Tibial nerve (tissue), 4 donors: ENCODE data around the gene LRRC4C. TPM values are rescaled to one million over a fixed set of nuclear protein-coding genes. Genes with fewer than 3 reads are reported as not detected.

ENCODE experiments used
- DNase-seq, 2 donors: peaks; one replicate each; pipeline ENCODE4 v3.0.0-alpha.2; 2019; ENCODE audit warnings: low spot score in 2 of 2
- H3K27ac ChIP-seq, 4 donors: fragments of 200-600 bp; sonication (generic) in 3 of 4; one replicate each; pipeline ENCODE4 v1.5.1; 2017 to 2019; ENCODE audit warnings: mild to moderate bottlenecking in 1 of 4
- H3K27me3 ChIP-seq, 2 donors: fragments of 200-600 bp; sonication (generic) in 1 of 2; one replicate each; pipeline versions ENCODE4 v1.5.1 to v1.6.0; 2017 to 2019
- H3K36me3 ChIP-seq, 3 donors: fragments of 200-600 bp; sonication (generic); one replicate each; pipeline ENCODE4 v1.5.1; 2018 to 2019
- H3K4me1 ChIP-seq, 4 donors: fragments of 200-600 bp; sonication (generic) in 3 of 4; one replicate each; pipeline ENCODE4 v1.5.1; 2017 to 2019
- H3K4me3 ChIP-seq, 4 donors: fragments of 200-600 bp; sonication (generic) in 3 of 4; one replicate each; pipeline ENCODE4 v1.5.1; 2017 to 2019; ENCODE audit warnings: mild to moderate bottlenecking in 1 of 4, moderate library complexity in 1 of 4
- H3K9me3 ChIP-seq, 4 donors: fragments of 200-600 bp; sonication (generic) in 3 of 4; one replicate each; pipeline ENCODE4 v1.5.1; 2017 to 2019
- EP300 ChIP-seq, 2 donors: sonication (generic); formaldehyde crosslinking; IDR thresholded peaks; one replicate each; pipeline ENCODE4 v1.6.1; 2017; ENCODE audit warnings: antibody characterized with exemption in 2 of 2, mild to moderate bottlenecking in 1 of 2
- POLR2A ChIP-seq, 2 donors: fragments of 450-650 bp; IDR thresholded peaks; one replicate each; pipeline ENCODE4 v1.6.1; 2017; ENCODE audit warnings: antibody characterized with exemption in 2 of 2, mild to moderate bottlenecking in 2 of 2, moderate library complexity in 2 of 2
- WGBS, 2 donors: methylation state at CpG; one replicate each; pipeline ENCODE4 v1.1.5; 2018; 5-methylcytosine and 5-hydroxymethylcytosine counted together
- total RNA-seq, 4 donors: library from RNA; depleted of rRNA; stranded (reverse); fragments of >200 nt; gene quantifications; one replicate each; pipeline ENCODE4 v1.1.0, GENCODE V29; 2016
- TF ChIP-seq, protein P1 (sequence below), 5 experiments: fragments of 200-600 bp in 3 of 5; fragments of 450-650 bp in 2 of 5; sonication (generic) in 3 of 5; IDR thresholded peaks; one replicate each; pipeline ENCODE4 v1.5.1; 2016 to 2019; ENCODE audit warnings: antibody characterized with exemption in 5 of 5, mild to moderate bottlenecking in 3 of 5, moderate library complexity in 2 of 5

LRRC4C gene
- total RNA-seq, 4 donors from 2014 or later, result 7.1 to 15.7 (median 8.4) TPM

DNA sequence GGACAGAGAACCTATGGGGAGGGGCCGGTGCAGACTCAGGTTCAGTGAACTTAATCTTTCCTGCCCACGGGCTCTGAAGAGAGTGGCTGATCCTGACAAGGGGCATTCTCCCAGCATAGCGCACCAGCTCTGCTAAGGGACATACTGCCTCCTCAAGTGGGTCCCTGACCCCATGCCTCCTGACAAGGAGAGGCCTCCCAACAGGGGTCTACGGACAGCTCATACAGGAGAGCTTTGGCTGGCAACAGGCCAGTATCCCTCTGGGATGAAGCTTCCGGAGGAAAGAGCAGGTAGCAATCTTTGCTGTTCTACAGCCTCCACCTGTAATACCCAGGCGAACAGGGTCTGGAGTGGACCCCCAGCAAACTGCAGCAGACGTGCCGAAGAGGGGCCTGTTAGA lies 394.0 kb downstream of the LRRC4C start:
- Histone ChIP-seq H3K9me3 (peaks cover 0 to 32% (median 0%) of the 10 kb centered on the region in 4 donors), H3K4me1 (no peaks in the 10 kb centered on the region), H3K4me3 (no peak overlapping the region), H3K27ac (no peak overlapping the region), H3K36me3 (no peaks in the 10 kb centered on the region), H3K27me3 (no peaks in the 10 kb centered on the region)
- no peak for DNase-seq
- WGBS, 2 donors, result 70 to 78% methylated on average over 7 to 8 of the region's 8 CpGs
- TF ChIP-seq, protein P1, sequence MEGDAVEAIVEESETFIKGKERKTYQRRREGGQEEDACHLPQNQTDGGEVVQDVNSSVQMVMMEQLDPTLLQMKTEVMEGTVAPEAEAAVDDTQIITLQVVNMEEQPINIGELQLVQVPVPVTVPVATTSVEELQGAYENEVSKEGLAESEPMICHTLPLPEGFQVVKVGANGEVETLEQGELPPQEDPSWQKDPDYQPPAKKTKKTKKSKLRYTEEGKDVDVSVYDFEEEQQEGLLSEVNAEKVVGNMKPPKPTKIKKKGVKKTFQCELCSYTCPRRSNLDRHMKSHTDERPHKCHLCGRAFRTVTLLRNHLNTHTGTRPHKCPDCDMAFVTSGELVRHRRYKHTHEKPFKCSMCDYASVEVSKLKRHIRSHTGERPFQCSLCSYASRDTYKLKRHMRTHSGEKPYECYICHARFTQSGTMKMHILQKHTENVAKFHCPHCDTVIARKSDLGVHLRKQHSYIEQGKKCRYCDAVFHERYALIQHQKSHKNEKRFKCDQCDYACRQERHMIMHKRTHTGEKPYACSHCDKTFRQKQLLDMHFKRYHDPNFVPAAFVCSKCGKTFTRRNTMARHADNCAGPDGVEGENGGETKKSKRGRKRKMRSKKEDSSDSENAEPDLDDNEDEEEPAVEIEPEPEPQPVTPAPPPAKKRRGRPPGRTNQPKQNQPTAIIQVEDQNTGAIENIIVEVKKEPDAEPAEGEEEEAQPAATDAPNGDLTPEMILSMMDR (IDR thresholded peaks at IDR 0.05), result no peak
- no peak for TF ChIP-seq POLR2A (IDR thresholded peaks at IDR 0.05)
- no peak for TF ChIP-seq EP300 (IDR thresholded peaks at IDR 0.05)

GRCh38 chr11:41058138-41058537 lies 401.3 kb downstream of the LRRC4C start:
- Histone ChIP-seq H3K27ac (no peak overlapping the region), H3K4me1 (no peaks in the 10 kb centered on the region), H3K9me3 (no peaks in the 10 kb centered on the region), H3K4me3 (no peak overlapping the region), H3K27me3 (no peaks in the 10 kb centered on the region), H3K36me3 (no peaks in the 10 kb centered on the region)
- no peak for DNase-seq
- WGBS, 2 donors, result 86 to 100% methylated on average over 2 to 4 of the region's 5 CpGs
- TF ChIP-seq POLR2A (IDR thresholded peaks at IDR 0.05) (no peak), EP300 (IDR thresholded peaks at IDR 0.05) (no peak)
- TF ChIP-seq, protein P1 (IDR thresholded peaks at IDR 0.05), result no peak

GRCh38 chr11:41056892-41057569 lies 402.4 kb downstream of the LRRC4C start:
- H3K4me3 ChIP-seq, result no peak overlapping the region
- H3K27me3 ChIP-seq, result no peaks in the 10 kb centered on the region
- no peak overlapping the region for H3K27ac ChIP-seq
- DNase-seq, result no peak
- H3K4me1 ChIP-seq, result no peaks in the 10 kb centered on the region
- 81 to 90% methylated on average over 11 of the region's 11 CpGs for WGBS, 2 donors
- no peaks in the 10 kb centered on the region for H3K36me3 ChIP-seq
- TF ChIP-seq EP300 (IDR thresholded peaks at IDR 0.05) (no peak), POLR2A (IDR thresholded peaks at IDR 0.05) (no peak)
- TF ChIP-seq, protein P1 (IDR thresholded peaks at IDR 0.05), result no peak
- H3K9me3 ChIP-seq, result no peaks in the 10 kb centered on the region

- Histone ChIP-seq H3K4me1 (no peaks in the 10 kb centered on the region), H3K36me3 (no peaks in the 10 kb centered on the region), H3K27me3 (no peaks in the 10 kb centered on the region), H3K4me3 (no peak overlapping the region), H3K27ac (no peak overlapping the region), H3K9me3 (no peaks in the 10 kb centered on the region)
- TF ChIP-seq POLR2A (IDR thresholded peaks at IDR 0.05), result no peak
- no peak for TF ChIP-seq EP300 (IDR thresholded peaks at IDR 0.05)
- TF ChIP-seq, protein P1 (IDR thresholded peaks at IDR 0.05), result no peak
- no peak for DNase-seq
Observed at GRCh38 chr11:41053894-41054293, 405.6 kb downstream of the LRRC4C start.

DNA sequence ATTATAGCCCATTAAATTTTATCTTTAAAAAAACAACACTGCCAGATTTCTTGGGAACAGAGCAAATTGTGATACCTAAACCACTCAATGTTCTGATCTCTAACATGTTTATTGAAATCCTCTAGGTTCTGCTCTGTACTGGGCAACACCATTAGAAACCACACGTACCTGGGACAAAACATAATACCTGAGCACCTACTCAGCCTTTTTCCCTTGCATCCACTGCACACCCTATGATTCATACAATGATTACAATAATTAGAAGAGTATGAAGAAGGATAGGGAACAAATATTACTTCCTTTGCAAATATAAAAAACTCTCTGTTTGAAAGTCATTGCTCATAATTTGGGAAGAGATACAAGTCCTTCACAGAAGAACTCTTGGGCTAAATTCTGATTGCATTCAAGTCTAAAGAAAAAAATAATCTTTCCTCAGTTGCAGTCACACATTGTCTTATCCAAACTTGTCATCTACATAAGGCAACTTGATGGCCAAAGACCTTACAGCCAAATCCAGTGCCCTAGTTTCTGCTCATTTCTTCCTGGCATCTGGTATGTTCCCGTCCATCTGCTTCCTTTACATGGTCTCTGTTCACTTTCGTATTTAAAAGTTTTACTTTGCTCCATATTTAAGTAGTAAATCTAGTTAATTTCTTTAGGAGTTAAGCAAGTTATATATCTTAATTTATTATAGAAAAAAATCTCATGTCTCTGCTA lies 407.4 kb downstream of the LRRC4C start:
- Histone ChIP-seq H3K4me1 (no peaks in the 10 kb centered on the region), H3K27ac (no peak overlapping the region), H3K4me3 (no peak overlapping the region), H3K9me3 (no peaks in the 10 kb centered on the region), H3K36me3 (no peaks in the 10 kb centered on the region), H3K27me3 (no peaks in the 10 kb centered on the region)
- TF ChIP-seq, protein P1 (IDR thresholded peaks at IDR 0.05), result no peak
- TF ChIP-seq EP300 (IDR thresholded peaks at IDR 0.05) (no peak), POLR2A (IDR thresholded peaks at IDR 0.05) (no peak)
- 77 to 85% methylated on average over 3 of the region's 3 CpGs for WGBS, 2 donors
- DNase-seq, result no peak
